ENCODE results near the gene SCN1B.

DNA sequence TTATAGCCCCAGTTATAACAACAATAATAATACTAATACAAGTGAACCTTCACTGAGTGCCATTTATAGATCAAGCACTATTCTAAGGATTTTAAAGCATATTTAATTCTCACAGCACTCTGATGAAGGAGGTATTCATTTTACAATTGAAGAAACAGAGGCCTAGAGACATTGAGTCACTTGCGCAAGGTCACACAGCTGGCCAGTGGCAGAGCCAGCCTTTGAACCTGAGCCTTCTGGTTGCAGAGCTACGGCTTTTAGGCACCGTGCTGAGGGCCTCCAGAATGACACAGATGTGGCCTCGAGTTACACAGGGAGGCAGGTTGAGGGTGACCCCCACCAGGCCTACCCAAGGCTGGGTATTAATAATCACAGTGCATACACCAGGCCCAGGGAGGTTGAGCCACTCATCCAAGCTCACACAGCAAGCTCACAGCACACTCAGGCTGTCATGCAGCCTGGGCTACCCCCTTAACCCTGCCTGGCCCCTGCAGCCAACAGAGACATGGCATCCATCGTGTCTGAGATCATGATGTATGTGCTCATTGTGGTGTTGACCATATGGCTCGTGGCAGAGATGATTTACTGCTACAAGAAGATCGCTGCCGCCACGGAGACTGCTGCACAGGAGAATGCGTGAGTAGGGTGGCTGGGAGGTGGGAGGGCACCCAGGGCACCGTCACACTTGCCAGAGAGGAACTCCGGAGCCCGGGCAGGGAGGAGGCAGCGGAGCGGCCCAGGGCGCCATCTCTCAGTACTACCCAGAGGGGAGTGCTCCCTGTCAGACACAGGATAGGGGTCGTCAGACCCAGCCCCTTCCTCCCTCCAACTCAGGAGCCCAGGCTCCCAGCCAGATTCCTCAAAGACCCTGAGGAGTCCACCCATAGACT is 8.6 kb downstream of the SCN1B start:
- TF ChIP-seq, protein P1, sequence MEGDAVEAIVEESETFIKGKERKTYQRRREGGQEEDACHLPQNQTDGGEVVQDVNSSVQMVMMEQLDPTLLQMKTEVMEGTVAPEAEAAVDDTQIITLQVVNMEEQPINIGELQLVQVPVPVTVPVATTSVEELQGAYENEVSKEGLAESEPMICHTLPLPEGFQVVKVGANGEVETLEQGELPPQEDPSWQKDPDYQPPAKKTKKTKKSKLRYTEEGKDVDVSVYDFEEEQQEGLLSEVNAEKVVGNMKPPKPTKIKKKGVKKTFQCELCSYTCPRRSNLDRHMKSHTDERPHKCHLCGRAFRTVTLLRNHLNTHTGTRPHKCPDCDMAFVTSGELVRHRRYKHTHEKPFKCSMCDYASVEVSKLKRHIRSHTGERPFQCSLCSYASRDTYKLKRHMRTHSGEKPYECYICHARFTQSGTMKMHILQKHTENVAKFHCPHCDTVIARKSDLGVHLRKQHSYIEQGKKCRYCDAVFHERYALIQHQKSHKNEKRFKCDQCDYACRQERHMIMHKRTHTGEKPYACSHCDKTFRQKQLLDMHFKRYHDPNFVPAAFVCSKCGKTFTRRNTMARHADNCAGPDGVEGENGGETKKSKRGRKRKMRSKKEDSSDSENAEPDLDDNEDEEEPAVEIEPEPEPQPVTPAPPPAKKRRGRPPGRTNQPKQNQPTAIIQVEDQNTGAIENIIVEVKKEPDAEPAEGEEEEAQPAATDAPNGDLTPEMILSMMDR (IDR thresholded peaks at IDR 0.05): no peak
- TF ChIP-seq POLR2A (IDR thresholded peaks at IDR 0.05) (no peak), POLR2AphosphoS5 (IDR thresholded peaks at IDR 0.05; ENCODE audit: insufficient read depth in 1 of 2, low read depth in 1 of 2) (no peak)
